GM19035 (cell line): Measurements from ENCODE around the gene RGS6.
A peak's percentile ranks its signal among the peaks of the same experiment; 100 is the strongest.

Experiments
- ATAC-seq: cut with Tn5 transposase; IDR thresholded peaks from one replicate; pipeline ENCODE4 v1.9.1; 2021; ENCODE audit not compliant: unreplicated experiment

The RGS6 gene

DNA sequence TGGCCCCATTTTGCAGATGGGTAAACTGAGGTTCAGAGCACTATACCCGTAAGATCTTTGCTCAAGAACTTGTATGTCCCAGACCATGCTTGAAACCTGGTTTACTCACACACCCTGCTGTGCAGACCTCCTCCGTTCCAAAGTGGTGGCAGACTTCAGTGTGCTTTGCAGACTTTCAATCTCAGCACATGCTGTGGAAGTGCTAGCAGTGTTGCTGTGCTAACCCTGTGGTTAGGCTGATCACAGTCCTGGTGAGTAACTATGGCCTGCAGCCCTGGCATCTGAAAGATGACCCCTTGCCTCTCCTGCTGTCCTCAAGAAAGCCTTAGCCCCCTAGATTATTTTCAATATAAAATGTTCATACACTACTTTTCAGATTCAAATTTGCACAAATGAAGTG lies 511.0 kb downstream of the RGS6 start:
- ATAC-seq: no peak

DNA sequence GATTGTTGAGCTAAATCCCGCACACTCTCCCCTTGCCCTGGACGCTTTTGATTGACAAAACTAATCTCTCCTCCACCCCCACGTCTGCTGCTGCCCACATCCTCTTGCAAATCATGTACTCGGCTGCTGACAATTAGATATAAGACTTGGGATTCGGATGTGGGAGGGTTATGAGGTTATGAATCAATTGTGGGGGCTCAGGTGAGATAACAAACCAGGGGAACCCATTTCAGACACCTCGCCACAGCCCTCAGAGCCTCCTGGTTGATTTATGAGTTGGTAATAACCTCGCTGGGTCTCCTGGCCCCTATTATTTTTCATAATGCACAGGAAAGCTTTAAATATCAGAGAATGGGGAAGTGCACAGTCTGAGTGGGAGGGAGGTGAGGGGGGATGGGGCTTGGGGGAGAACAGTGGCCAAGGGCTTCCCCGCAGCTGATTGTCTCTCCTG lies 511.8 kb downstream of the RGS6 start:
- no peak for ATAC-seq

DNA sequence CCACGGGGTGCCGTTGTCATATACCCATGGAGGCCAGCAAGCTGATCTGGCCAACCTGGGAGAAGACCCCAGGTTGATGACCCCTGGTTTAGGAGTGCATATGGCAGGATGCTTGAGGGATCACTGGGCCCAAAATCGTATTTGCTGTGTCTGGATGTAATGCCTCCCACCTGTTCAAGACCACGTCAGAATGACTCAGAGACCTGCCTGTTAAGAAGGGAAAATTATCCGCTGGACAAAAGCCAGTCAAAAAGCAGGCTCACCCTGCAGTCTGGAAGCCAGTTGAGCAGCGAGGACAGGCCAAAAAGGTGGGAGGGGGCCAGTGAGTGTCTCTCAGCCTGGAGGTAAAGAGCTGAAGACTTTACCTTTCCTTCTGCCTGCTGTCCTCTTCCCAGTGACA lies 512.5 kb downstream of the RGS6 start:
- no peak for ATAC-seq

DNA sequence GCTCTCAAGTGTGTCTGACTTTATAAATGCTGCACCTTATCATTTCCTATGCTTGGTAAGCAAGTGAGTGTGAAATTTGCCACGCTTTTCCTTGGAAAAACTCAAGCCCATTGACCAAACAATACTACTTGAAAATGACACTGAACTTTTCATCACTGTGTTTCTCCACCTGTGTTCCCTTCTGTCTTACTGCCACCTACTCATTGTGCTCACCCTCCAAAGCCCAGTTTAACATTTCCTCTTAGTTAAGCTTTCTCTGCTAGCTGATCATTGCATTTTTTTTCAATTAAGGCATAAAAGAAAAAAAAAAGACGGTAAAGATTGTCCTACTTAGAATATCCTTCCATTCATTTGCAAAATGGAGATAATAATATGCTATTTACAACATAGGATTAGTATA lies 516.0 kb downstream of the RGS6 start:
- no peak for ATAC-seq

DNA sequence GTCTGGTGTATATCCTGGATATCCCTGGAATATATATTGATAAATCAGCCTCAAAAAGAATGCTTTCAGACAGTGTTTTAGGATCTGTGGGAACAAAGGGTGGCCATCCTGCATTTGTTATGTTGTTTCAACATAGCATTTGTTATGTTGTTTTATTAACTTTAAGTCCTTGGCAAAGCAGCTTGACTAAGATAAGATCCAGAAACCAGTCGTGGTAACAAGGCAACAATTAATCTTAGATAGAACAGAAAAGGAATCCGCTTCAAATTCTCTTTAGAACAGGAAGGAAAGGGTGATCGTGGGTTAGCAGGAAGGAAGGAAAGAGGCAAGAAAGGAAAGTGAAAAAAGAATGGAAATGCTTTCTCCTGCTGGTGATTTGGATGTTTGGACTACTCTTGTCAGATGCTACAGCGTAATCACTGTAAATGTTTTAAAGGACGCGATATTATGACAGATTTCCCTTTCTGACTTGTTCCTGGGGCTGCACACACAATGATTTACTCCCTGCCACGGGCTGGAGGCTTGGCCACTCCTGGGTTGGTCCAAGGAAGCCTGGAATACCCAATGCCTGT lies 518.3 kb downstream of the RGS6 start:
- no peak for ATAC-seq

DNA sequence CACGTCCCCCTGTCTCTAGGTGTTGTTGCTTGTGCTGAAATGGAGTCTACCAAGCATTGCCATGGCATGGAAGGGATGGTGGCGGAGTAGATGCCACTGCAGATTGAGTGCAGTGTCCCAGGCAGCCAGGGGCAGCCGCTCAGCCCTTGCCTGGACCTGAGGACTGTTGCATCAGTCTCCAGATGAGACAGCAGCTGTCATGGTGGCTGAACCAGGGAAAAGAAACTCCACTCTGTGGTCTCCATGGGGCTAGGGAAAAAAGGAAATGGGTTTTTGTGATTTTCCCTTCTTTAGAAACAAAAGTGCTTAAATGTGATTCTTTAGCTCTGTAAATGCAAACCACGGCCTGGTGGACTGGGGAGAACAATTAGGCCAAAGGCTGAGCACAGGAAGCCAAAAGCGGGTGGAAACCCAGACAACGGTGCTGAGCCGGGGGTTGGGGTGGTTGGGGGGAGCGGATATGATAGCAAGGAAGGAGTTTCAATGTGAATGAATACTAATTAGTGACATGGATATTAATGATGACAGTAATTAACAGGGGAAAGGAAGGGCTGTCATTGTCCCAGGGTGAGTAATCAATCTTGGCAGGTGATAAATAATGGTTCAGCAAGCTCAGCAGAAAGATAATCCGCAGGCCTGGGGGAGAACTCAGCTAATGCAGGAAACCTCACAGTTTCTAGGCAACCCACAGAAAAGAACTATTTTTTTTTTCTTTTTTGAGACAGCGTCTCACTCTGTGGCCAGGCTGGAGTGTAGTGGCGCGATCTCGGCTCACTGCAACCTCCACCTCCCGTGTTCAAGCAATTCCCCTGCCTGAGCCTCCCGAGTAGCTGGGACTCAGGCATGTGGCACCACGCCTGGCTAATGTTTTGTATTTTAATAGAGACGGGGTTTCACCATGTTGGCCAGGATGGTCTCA lies 519.1 kb downstream of the RGS6 start:
- peak; percentile 73 for ATAC-seq

DNA sequence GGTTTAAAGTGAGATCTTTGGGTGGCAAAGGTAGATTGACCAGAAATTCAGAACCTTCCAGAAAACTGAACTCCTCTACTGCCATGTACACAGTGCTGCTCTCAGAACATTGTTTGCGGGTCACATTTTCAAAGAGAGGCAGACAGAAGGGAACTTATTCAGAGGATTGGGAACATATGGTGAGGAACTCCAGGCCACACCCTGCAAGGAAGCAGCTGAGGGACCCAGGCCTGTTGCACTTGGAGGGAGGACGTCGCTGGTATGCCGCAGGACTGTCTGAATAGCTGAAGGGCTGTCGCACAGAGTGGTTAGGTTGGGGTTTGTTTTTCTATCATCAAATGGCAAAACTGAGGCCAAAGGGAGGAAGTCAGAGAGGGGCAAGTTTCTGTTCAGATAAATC lies 520.5 kb downstream of the RGS6 start:
- no peak for ATAC-seq

DNA sequence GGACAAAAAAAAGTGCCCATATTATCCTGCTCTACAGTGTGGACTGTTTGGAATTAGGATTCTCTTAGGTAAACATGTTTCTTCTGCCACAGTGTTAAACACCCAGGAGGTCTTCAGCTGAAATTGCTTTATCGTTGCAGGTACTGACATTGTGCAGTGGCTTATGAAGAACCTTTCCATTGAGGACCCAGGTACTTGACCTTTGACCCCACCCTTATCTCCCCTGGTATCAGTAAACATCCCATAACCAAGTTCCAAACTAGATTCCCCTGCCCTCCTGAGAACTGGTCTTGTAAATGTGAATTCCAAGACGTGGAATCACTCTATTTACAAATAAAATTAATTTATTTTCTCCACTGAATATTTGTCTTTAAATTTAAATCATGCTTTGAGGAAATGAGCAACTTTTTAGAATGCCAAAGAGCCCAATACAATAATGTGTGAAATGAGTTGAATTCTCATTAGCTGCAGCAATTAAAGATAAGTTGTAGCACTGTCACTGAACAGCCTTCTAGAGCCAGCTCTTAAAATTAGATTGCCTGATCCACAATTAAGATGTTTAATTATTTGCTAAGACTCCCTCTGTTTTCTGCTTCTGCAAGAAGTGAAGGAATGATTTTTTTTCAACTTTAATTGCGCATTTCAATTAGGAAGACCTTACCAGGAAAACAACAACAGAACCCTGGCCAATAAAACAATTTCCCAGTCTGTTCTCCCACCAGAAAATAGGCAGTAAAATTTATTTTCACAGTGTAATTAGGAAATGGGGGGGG lies 522.3 kb downstream of the RGS6 start:
- no peak for ATAC-seq

DNA sequence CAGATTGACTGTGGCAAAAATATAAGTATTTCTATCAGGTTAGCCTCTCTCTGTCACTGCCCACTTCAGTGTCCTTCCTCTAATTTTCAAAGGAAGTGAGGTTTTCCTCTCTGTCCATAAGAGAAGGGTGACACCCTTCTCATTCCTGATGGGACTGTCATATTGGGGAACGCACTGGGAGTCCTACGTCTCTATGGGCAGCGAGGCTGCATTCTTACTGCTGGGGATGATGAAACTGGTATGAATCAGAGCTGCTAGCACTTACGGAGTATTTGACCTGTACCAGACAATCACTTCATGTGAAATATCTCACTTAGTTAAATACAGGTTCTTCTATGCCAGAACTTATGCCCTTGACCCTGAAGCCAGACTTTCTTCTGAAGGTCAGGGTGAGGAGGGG lies 525.4 kb downstream of the RGS6 start:
- ATAC-seq: no peak

DNA sequence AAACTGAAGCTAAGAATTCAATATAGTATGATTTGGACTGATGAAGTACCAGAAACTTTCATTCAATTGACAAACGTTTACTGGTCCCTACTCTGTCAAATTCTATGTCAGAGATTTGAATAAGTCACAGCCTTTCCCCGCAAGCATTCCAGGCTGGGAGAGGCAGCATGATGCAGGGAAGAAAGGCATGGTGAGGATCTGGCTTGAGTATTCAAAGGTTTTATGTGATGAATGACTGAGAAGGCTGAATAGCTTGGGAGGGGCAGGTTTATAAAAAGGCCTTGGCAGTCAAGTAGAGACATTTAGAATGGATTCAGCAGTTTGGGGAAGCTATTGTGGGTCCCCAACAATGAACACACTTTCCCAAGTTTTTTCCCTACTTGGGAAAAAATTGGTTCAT lies 529.8 kb downstream of the RGS6 start:
- ATAC-seq: no peak

DNA sequence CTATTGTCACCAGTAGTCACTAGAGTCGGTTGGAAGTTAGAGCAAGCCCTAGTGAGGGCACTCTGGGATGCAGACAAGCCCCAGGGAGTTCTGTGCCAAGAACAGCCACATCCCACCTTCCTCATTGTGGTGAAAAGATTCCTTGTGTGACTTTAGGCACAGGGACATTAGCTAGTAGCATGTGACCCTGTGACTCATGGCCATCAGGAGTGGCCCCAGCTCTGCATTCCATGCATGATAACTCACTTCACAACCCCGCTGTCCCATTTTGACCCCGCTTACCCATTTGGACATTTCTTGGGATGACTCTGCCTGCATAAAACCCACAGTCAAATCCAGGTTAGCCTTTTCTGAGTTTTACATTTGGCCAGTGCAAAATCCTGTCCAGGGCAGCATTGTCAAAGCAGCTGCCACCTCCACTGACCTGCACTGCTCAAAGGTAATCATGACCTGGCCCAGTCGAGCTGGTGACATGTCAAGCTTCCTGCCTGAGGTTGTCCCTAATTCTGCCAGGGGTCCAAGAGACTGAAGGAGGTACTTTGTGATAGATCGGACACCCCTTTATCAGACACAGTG lies 531.1 kb downstream of the RGS6 start:
- no peak for ATAC-seq

DNA sequence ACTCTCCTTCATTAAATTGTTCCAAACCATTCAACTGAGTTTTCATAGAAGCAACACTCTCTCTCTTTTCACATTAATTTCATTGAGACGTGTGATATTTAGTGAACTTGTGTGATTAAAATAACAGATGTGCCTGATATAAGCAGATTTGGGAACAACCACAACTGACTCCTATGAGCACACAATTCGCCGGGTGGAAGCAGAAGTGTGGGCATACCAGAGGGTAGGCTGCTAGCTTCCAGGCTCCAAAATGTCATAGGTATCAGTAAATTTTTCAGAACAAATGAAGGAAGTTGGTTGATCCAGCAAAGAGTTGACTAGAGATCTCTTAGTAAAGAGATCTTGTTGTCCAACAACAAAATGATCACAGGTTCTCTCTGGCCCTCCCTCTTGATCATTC lies 532.0 kb downstream of the RGS6 start:
- ATAC-seq: no peak

DNA sequence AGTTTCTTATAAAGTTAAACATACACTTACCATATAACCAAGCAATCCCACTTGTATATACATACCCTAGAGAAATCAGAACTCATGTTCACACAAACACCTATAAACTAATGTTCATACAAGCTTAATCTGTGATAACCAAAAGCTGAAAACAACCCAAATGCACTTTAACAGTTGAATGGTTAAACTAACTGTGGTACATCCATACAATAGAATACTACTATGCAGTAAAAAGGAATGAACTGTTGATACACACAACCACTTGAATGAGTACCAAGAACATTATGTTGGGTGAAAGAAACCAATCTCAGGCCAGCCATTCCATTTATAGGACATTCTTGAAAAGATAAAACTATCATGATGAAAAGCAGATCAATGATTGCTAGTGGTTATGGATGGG lies 534.1 kb downstream of the RGS6 start:
- no peak for ATAC-seq

DNA sequence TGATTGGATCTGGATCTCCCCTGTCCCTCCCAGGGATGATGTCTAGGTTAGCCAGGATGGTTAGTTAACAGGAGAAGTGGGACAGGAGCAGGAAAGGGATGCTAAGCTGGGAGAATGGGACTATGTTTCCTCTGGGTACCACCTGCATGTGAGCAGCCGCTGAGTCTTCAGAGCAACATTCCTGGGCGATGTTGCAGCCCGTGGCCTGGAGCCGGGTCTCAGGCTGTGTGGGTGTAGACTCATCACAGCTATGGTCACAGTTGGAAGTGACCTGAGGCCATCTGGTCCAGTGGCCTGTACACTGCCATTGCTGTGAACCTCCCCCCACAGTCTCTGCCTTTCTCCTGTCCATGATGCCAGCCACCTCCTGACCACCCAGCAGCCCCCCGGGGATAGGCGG lies 539.1 kb downstream of the RGS6 start:
- ATAC-seq: no peak

DNA sequence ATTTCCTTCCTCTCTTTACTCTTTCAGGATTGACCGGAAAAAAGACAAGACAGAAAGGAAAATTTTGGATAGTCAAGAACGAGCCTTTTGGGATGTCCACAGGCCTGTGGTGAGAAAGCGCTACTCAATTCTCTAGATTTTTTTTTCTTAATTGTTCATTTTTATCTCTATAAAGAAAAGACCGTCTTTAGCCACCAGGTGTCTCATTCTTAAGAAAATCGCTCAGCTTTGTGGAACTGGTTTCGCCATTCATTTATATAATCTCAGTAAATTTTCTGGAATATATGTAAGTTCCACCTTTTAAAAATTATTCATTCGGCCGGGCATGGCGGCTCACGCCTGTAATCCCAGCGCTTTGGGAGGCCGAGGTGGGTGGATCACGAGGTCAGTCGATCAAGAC lies 540.6 kb downstream of the RGS6 start:
- ATAC-seq: no peak

DNA sequence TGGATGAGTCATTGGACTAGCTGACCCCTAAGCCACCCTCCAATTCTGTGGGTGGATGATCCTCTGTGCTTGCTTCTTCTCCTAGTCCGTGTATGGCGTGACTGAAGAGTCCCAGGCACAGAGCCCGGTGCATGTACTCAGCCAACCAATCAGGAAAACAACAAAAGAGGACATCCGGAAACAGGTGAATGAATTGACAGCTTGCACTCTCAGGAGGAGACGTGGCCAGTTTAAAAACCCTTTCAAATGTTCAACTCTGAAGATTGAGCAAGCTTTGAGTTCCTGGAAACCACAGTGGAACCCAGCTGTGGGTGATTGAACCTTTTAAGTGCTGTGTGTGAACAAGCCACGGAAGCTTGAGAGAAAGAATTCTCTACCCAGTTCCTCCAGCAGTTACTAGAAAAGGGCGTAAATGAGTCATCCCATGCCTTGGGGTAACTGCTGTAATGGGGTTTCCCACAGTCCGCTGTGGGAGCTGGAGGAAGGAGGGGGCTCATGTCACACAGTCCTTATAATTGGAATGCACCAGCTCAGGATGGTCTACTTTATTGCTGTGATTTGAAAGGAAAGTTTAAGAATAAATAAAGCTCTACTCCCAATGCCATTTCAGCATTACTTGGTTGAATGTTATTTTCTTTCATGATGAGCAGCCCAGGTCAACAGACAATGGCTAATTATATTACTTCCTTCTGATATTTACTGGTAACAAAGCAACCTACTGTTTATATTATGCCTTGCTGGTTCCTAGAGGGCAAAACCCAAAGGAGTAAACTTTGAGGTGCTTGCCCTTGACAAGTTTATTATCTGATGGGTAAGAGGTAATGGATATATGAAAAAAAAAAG lies 544.6 kb downstream of the RGS6 start:
- ATAC-seq: peak; percentile 82

DNA sequence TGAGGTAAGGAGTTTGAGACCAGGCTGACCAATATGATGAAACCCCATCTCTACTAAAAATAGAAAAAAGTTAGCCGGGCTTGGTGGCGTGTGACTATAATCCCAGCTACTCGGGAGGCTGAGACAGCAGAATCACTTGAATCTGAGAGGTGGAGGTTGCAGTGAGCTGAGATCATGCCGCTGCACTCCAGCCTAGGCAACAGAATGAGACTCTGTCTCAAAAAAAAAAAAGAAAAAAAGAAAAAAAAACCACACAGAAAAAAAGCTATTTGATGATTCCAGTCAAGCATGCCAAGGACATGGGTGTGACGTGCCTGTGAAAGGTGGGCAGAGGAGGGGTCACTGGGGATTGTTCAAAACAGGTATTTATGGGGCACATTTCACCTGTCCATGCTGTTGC lies 545.3 kb downstream of the RGS6 start:
- peak; percentile 5 for ATAC-seq

DNA sequence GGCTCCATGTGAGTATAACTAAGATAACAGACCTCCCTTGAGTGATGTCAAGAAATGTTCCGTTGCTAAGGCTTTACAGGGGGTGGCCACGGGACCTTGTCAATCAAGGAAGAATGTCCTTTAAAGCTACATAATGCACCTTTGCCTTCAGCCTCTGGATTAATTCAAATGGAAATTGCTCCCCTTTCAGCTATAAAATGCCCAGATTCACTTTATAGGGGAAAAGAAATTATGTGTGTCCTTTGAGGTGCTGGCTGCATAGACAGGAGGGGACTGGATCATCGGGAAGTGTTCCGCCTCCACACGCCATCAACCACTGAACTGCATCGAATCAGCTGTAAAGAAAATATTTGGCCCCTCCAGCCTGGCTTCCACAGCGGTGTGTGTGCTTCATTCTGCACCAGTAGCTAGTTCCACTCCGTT lies 546.3 kb downstream of the RGS6 start:
- no peak for ATAC-seq

DNA sequence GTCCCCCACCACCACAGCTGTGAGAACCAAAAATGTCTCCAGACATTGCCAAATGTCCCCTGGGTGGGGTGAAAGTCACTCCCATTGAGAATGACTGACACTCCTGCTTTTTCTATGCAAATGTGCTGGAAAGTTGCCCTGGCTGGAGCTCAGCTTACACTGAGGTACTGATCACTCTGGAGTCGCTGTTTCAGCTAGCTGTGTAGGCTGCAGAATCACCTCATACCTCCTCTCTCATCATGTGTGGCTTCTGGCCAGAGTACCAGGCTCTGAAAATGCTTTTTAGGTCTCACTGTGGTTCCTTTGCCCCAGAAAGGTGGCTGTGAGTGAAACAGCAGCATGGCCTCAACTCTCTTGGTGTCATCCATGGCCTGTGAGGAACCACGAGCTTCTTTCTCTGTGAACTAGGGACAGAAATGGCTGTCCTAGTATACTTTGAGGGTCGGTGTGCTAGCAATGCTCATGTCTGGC lies 547.3 kb downstream of the RGS6 start:
- ATAC-seq: no peak

DNA sequence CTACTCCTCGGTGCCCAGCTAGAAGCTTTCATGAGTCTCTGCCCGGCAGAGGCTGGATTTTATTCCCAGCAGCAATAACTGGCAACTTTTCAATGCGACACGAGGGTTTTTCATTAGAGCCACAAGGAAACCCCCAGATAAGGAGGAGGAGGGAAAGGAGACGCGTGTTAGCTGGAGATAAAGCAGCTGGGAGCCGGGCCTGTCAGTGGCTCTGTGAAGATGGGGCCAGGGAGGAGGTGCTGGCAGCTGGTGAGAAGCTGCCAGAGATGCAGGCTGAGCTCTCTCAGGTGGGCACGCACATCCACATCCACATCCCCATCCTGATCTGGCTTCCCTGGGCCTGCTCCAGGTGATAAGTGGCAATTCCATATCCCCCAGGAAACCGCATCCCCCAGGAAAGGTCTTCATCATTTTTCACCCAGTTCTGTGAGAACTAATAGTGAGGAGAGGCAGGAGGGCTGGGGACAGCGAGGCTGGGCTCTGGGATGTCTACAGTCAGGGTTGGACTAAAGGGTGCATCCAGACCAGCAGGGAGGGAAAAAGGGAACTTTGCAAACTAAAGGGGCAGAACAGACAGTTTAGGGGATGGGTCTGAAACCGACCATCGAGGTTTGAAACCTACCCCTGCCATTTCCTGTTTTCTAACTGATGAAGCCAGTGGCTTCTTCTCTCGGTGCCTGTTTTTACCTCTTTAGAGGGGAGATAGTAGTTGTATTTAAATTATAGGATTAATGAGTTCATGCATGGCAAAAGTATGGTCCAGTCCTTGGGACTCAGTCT lies 548.4 kb downstream of the RGS6 start:
- no peak for ATAC-seq
